ENCODE data around the gene MYOM3. TPM values are rescaled to one million over a fixed set of nuclear protein-coding genes. Genes with fewer than 3 reads are reported as not detected.

The MYOM3 gene
- total and polyA plus RNA-seq, 2 of the 4 experiments (the other 2 are of a cell fraction), result 0.03 TPM; not detected in 1

DNA sequence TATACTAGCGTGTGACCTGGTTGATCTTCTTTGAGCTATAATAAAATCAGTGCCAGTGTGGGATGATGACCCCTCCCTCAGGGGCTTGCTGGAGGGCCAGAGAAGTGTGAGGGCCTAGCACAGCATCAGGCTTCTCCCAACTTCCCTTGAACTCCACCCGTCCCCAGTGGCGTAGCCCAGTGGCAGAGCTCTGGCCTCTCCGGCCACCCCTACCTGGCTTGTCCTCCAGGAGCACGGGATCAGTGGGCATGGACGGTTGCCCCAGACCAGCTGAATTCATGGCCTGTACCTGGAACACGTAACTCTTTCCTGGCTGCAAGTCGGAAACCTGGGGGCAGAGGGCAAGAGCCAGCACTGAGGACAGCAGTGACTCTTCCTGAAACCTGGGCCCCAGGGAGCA lies 36.0 kb downstream of the MYOM3 start:
- TF ChIP-seq NFE2L2 (IDR thresholded peaks at IDR 0.05; ENCODE audit: low read depth, low read length) (no peak), CTCF (conservative IDR thresholded peaks at IDR 0.05; ENCODE audit: low read depth, low read length) (no peak), MAFK (IDR thresholded peaks at IDR 0.05; ENCODE audit: low read depth, low read length) (no peak), CEBPB (IDR thresholded peaks at IDR 0.05; ENCODE audit: low read depth, low read length) (no peak)
- Histone ChIP-seq H4K8ac (ENCODE audit: low read depth in 2 of 2, low read length in 2 of 2) (no peak overlapping the region), H3K4me1 (ENCODE audit: control insufficient read depth, insufficient read depth, low read length) (no peaks in the 10 kb centered on the region), H2BK5ac (ENCODE audit: low read depth, low read length, poor library complexity, severe bottlenecking) (no peak overlapping the region), H4K91ac (ENCODE audit: insufficient read depth, low read depth, low read length) (no peak overlapping the region), H4K20me1 (ENCODE audit: insufficient read depth, low read length) (no peaks in the 10 kb centered on the region), H3K4me3 (ENCODE audit: insufficient read depth, low read depth, low read length) (no peak overlapping the region), H3K4me2 (ENCODE audit: low read depth, low read length) (no peak overlapping the region), H2AK9ac (replicated peaks; ENCODE audit: low read depth, low read length, poor library complexity) (no peak overlapping the region), H3K9me3 (ENCODE audit: control insufficient read depth, insufficient read depth, low read length) (no peaks in the 10 kb centered on the region), H3K56ac (ENCODE audit: extremely low read depth, insufficient read depth, low read length) (no peak overlapping the region), H4K5ac (ENCODE audit: low read depth, low read length) (no peak overlapping the region), H2BK120ac (ENCODE audit: low read depth, low read length) (no peak overlapping the region), H2AFZ (replicated peaks; ENCODE audit: low read length, poor library complexity) (no peak overlapping the region), H2BK15ac (ENCODE audit: low read depth, low read length) (no peak overlapping the region), H3K27ac (ENCODE audit: insufficient read depth, low read length) (no peak overlapping the region), H3K27me3 (ENCODE audit: control insufficient read depth, insufficient read depth, low read length) (peaks cover 43% of the 10 kb centered on the region), H3K79me1 (ENCODE audit: low read depth in 1 of 2, low read length in 2 of 2) (no peaks in the 10 kb centered on the region), H3K9me1 (ENCODE audit: insufficient read depth, low read length) (no peaks in the 10 kb centered on the region), H2AK5ac (ENCODE audit: low read depth, low read length) (no peak overlapping the region), H3K4ac (ENCODE audit: low read depth, low read length) (no peak overlapping the region), H3K18ac (ENCODE audit: low read depth, low read length) (no peak overlapping the region), H2BK20ac (ENCODE audit: low read depth, low read length) (no peak overlapping the region), H3K36me3 (ENCODE audit: control insufficient read depth, insufficient read depth, low read length) (no peaks in the 10 kb centered on the region), H3K14ac (replicated peaks; ENCODE audit: low read depth, low read length) (no peak overlapping the region), H3K9ac (ENCODE audit: low read depth, low read length) (no peak overlapping the region), H3K23ac (ENCODE audit: low read depth, low read length) (no peak overlapping the region)
- ATAC-seq (ENCODE audit: low read depth) (no peak), DNase-seq (no peak)
- in situ Hi-C loops (cut with MboI; ENCODE audit: low sequenced_read_pairs) (no loop called here), dilution Hi-C loops (cut with HindIII; ENCODE audit: low sequenced_read_pairs, unreplicated experiment) (no loop called here), intact Hi-C loops (cut with micrococcal nuclease) (no loop called here)
- POLR2A ChIA-PET (ENCODE audit: unreplicated experiment), result no interaction called here
- CTCF ChIA-PET, result no interaction called here
- WGBS, 2 experiments (ENCODE audit: extremely low coverage in 2 of 2, insufficient read length in 1 of 2), result 83% methylated on average over 4 of the region's 8 CpGs; no CpG with 5 or more reads in 1 of the 2 experiments
- no TSS peak for BruUV-seq (replicated peaks)
